Natural killer cell (primary cell): ENCODE measurements around the gene YES1. TPM values are rescaled to one million over a fixed set of nuclear protein-coding genes. Genes with fewer than 3 reads are reported as not detected.
A peak's percentile ranks its signal among the peaks of the same experiment; 100 is the strongest.

Source experiments
- ATAC-seq, 3 donors: fragments of 150-1000 bp in 2 of 3; fragments of 200-7000 bp in 1 of 3; cut with Tn5 transposase; 1 replicate in 1 of 3; 2 replicates in 2 of 3; pipeline ENCODE4 v1.10.0; 2021; ENCODE audit warnings: mild to moderate bottlenecking in 2 of 3, moderate library complexity in 2 of 3
- DNase-seq, 2 donors: peaks; one replicate each; pipeline versions ENCODE4 v3.0.0 to v3.0.0-alpha.2; 2013 to 2021; ENCODE audit warnings: mixed read lengths in 1 of 2
- H3K27ac ChIP-seq: one replicate; pipeline ENCODE4 v1.5.1; 2013; ENCODE audit warnings: mild to moderate bottlenecking, low read length
- H3K27me3 ChIP-seq: one replicate; pipeline ENCODE4 v1.6.1; 2013; ENCODE audit warnings: low read length; ENCODE audit not compliant: control insufficient read depth, insufficient read depth
- H3K36me3 ChIP-seq: one replicate; pipeline ENCODE4 v1.6.1; 2013; ENCODE audit warnings: low read length; ENCODE audit not compliant: control insufficient read depth, insufficient read depth
- H3K4me1 ChIP-seq: one replicate; pipeline ENCODE4 v1.6.1; 2013; ENCODE audit warnings: low read length; ENCODE audit not compliant: control insufficient read depth, insufficient read depth
- H3K4me3 ChIP-seq: one replicate; pipeline ENCODE4 v1.5.1; 2013; ENCODE audit warnings: low read length
- H3K9me3 ChIP-seq: one replicate; pipeline ENCODE4 v1.6.1; 2013; ENCODE audit warnings: low read length; ENCODE audit not compliant: control insufficient read depth, insufficient read depth
- H3K27ac Mint-ChIP-seq, 2 donors: one replicate each; pipeline ENCODE4 v1.8.0; 2022; ENCODE audit warnings: mild to moderate bottlenecking in 2 of 2, mixed read lengths in 2 of 2, moderate library complexity in 1 of 2
- H3K27me3 Mint-ChIP-seq, 2 donors: one replicate each; pipeline ENCODE4 v1.8.0; 2022; ENCODE audit warnings: low read depth in 2 of 2, mixed read lengths in 2 of 2
- H3K36me3 Mint-ChIP-seq: one replicate; pipeline ENCODE4 v1.8.0; 2022; ENCODE audit warnings: mixed read lengths
- H3K4me1 Mint-ChIP-seq, 2 donors: one replicate each; pipeline ENCODE4 v1.8.0; 2022; ENCODE audit warnings: mixed read lengths in 2 of 2
- H3K4me3 Mint-ChIP-seq: one replicate; pipeline ENCODE4 v1.8.0; 2022; ENCODE audit warnings: mild to moderate bottlenecking, moderate library complexity, mixed read lengths
- H3K9me3 Mint-ChIP-seq, 2 donors: one replicate each; pipeline ENCODE4 v1.8.0; 2022; ENCODE audit warnings: mixed read lengths in 2 of 2
- WGBS: methylation state at CpG from one replicate; pipeline ENCODE4 v1.1.7; 2013; ENCODE audit warnings: missing lambda C conversion rate; ENCODE audit not compliant: insufficient coverage; 5-methylcytosine and 5-hydroxymethylcytosine counted together
- intact Hi-C: fragments of 100-400 bp; cut with micrococcal nuclease; formaldehyde crosslinking; loops from one replicate; pipeline ENCODE4 v1.14.2; 2022
- total RNA-seq, 4 donors: library from RNA; stranded (reverse); fragments of 120-200 nt in 1 of 4; gene quantifications; one replicate each; pipeline versions ENCODE4 v1.2.3 to v1.2.4, GENCODE V29; 2013 to 2022
- TF ChIP-seq, protein P1 (sequence below): fragments of 200-600 bp; IDR thresholded peaks from one replicate; pipeline ENCODE4 v1.8.0; 2022; ENCODE audit warnings: antibody characterized with exemption

YES1 gene
- total RNA-seq, 3 donors from 2014 or later (not counting 1 experiment from before 2014, with no cell fraction given), result 70.2 to 101 (median 76.2) TPM

DNA sequence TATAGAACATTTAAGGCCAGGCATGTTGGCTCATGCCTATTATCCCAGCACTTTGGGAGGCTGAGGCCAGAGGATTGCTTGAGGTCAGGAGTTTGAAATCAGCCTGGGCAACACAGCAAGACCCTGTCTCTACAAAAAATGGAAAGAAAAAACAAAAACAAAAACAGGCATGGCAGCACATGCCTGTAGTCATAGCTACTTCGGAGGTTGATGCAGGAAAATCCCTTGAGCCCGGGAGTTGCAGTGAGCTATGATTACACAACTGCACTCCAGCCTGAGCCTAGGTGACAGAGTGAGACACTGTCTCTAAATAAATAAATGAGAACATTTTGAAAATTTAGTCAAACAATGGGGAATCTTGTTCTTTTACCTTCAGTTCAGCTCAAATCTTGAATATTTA, 12.1 kb upstream of the YES1 start:
- H3K4me1 ChIP-seq, result no peaks in the 10 kb centered on the region
- no peaks in the 10 kb centered on the region for H3K27me3 ChIP-seq
- no peak overlapping the region for H3K27ac ChIP-seq
- TF ChIP-seq, protein P1, sequence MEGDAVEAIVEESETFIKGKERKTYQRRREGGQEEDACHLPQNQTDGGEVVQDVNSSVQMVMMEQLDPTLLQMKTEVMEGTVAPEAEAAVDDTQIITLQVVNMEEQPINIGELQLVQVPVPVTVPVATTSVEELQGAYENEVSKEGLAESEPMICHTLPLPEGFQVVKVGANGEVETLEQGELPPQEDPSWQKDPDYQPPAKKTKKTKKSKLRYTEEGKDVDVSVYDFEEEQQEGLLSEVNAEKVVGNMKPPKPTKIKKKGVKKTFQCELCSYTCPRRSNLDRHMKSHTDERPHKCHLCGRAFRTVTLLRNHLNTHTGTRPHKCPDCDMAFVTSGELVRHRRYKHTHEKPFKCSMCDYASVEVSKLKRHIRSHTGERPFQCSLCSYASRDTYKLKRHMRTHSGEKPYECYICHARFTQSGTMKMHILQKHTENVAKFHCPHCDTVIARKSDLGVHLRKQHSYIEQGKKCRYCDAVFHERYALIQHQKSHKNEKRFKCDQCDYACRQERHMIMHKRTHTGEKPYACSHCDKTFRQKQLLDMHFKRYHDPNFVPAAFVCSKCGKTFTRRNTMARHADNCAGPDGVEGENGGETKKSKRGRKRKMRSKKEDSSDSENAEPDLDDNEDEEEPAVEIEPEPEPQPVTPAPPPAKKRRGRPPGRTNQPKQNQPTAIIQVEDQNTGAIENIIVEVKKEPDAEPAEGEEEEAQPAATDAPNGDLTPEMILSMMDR, result no peak
- no peaks in the 10 kb centered on the region for H3K9me3 Mint-ChIP-seq
- no peaks in the 10 kb centered on the region for H3K4me1 Mint-ChIP-seq
- H3K4me3 ChIP-seq, result no peak overlapping the region
- no peak overlapping the region for H3K27ac Mint-ChIP-seq
- no peaks in the 10 kb centered on the region for H3K36me3 Mint-ChIP-seq
- intact Hi-C loops, result no loop called here
- WGBS, result 100% methylated on average over 2 of the region's 2 CpGs
- ATAC-seq, result no peak
- H3K36me3 ChIP-seq, result no peaks in the 10 kb centered on the region
- no peak overlapping the region for H3K4me3 Mint-ChIP-seq
- no peak for DNase-seq
- no peaks in the 10 kb centered on the region for H3K9me3 ChIP-seq
- H3K27me3 Mint-ChIP-seq, result no peaks in the 10 kb centered on the region

DNA sequence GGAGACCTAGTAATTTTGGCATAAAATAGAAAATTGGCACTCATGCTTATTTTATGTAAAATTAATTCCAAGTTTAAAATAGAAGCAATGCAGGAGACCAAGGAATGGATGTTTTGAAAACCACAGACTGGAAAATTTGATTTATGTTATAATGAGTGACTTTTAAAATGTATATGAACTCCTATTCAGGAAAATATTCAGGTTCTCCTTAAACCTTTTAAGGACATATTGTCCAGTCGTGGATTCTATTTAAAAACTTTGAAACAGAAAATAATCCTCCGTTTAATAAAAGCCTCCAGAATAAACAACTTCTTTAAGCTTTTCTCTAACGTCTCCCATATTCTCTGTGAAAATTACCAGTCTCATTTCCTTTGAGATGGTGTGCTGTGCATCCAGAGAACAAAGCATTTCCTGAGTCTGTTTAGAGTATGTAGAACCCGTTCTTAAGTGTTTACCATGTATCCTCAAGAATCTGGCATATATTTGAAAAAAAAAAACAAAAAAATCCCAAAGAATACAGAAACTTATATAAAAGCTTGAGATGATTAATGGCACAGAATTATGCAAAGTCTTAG, 8.6 kb upstream of the YES1 start:
- TF ChIP-seq, protein P1, result no peak
- Mint-ChIP-seq H3K4me3 (no peak overlapping the region), H3K27me3 (no peaks in the 10 kb centered on the region), H3K27ac (no peak overlapping the region), H3K9me3 (no peaks in the 10 kb centered on the region), H3K36me3 (no peaks in the 10 kb centered on the region), H3K4me1 (peaks cover 13 to 15% of the 10 kb centered on the region in 2 donors)
- H3K27ac ChIP-seq, result no peak overlapping the region
- intact Hi-C loops, result no loop called here
- DNase-seq (no peak), ATAC-seq (no peak)
- WGBS, result 16% methylated on average over 4 of the region's 4 CpGs
- H3K27me3 ChIP-seq, result no peaks in the 10 kb centered on the region
- H3K4me3 ChIP-seq, result no peak overlapping the region
- H3K4me1 ChIP-seq, result no peaks in the 10 kb centered on the region
- no peaks in the 10 kb centered on the region for H3K9me3 ChIP-seq
- H3K36me3 ChIP-seq, result no peaks in the 10 kb centered on the region

DNA sequence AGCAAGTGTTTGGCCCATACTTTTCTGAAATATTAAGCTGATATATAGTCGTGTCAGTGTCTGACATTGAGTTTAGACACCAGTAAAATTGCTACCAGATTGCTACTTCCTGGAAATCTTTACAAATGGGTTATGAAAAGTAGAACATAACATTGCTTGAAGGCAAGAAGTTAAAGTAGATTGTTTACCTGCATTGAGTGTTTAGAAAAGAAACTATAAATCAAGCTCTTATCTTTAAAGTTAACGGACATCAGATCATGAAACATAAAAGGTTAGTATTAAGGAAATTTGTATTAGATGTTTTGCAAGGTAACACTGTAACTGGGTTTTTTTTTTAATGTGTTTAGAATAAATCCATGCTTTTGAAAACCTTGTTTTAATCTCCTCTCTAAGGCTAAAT, 4.8 kb upstream of the YES1 start:
- Histone ChIP-seq H3K9me3 (no peaks in the 10 kb centered on the region), H3K27me3 (no peaks in the 10 kb centered on the region), H3K27ac (no peak overlapping the region), H3K4me1 (peaks cover 22% of the 10 kb centered on the region), H3K36me3 (no peaks in the 10 kb centered on the region), H3K4me3 (no peak overlapping the region)
- WGBS, result 33% methylated on average over 1 of the region's 2 CpGs
- peak overlapping the region; percentile 17 for H3K4me3 Mint-ChIP-seq
- intact Hi-C loops, result no loop called here
- ATAC-seq (no peak), DNase-seq (no peak)
- TF ChIP-seq, protein P1, result no peak
- no peaks in the 10 kb centered on the region for H3K9me3 Mint-ChIP-seq
- H3K36me3 Mint-ChIP-seq, result no peaks in the 10 kb centered on the region
- H3K27me3 Mint-ChIP-seq, result no peaks in the 10 kb centered on the region
- H3K4me1 Mint-ChIP-seq, result peaks cover 43 to 44% of the 10 kb centered on the region in 2 donors
- H3K27ac Mint-ChIP-seq, result peak overlapping the region; percentile 83 to 98

DNA sequence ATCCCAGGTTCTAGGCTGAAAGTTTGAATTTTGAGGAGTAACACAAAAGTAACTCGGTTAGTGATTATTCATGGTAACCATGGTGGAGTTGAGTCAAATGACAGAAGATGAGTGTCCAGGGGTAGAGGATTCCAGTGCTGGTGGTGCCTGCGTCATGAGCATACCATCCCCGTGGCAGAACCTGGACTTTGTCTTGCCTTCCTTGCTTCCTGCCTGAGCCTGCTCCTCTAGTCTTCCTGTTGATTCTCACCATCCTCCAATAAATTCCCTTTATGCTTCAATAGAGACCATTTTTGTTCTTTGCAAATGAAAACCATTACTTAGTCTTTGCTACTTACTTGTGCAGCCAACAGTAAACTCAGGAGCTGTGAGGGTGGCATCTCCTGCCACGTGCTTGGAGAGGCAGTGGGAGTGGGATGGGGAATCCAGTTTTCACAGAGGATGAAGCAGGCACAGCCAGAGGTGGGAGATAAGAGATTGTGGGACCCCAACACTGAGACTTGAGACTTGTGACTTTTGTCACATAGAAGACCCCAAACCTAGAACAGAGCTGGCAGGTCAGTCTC, 4.1 kb upstream of the YES1 start:
- Histone ChIP-seq H3K4me1 (peaks cover 27% of the 10 kb centered on the region), H3K9me3 (no peaks in the 10 kb centered on the region), H3K4me3 (no peak overlapping the region), H3K36me3 (no peaks in the 10 kb centered on the region), H3K27me3 (no peaks in the 10 kb centered on the region), H3K27ac (peak overlapping the region; percentile 2)
- no peak overlapping the region for H3K4me3 Mint-ChIP-seq
- H3K36me3 Mint-ChIP-seq, result no peaks in the 10 kb centered on the region
- DNase-seq (no peak), ATAC-seq (no peak)
- 93% methylated on average over 4 of the region's 4 CpGs for whole genome bisulfite sequencing
- TF ChIP-seq, protein P1, result no peak
- no peaks in the 10 kb centered on the region for H3K27me3 Mint-ChIP-seq
- intact Hi-C loops, result no loop called here
- H3K4me1 Mint-ChIP-seq, result peaks cover 43 to 44% of the 10 kb centered on the region in 2 donors
- peak overlapping the region; percentile 83 to 98 for H3K27ac Mint-ChIP-seq
- no peaks in the 10 kb centered on the region for H3K9me3 Mint-ChIP-seq
